Endothelial cell of umbilical vein (primary cell): ENCODE results near the gene EFHD1. TPM values are rescaled to one million over a fixed set of nuclear protein-coding genes. Genes with fewer than 3 reads are reported as not detected.

ENCODE experiments used
- BruUV-seq: library from RNA; stranded (reverse); fragments of 400-500 nt; replicated peaks from 2 replicates; lab custom pipeline; 2021; lab: Mats Ljungman, UMichigan
- CTCF ChIA-PET: fragments of 300-600, 350-600 bp; sonication (Branson Sonifier 250); formaldehyde crosslinking; loops from one replicate; lab custom pipeline; 2021; ENCODE audit warnings: antibody characterized with exemption, inconsistent platforms; lab: Charles Lee
- POLR2A ChIA-PET: fragments of 300-600, 350-600 bp; sonication (Branson Sonifier 250); formaldehyde crosslinking; loops from one replicate; lab custom pipeline; 2021; ENCODE audit warnings: antibody characterized with exemption, inconsistent platforms; lab: Charles Lee
- DNase-seq: peaks from one replicate; pipeline ENCODE4 v3.0.0-alpha.2; 2011; ENCODE audit warnings: low read depth, low spot score
- FAIRE-seq: peaks from 2 replicates; lab custom pipeline; 2011; peaks lifted over from hg19 to GRCh38; lab: Jason Lieb, UNC
- H2AFZ ChIP-seq: 2 replicates; pipeline ENCODE4 v1.6.0; 2012; ENCODE audit warnings: low read depth, low read length, control low read depth, inconsistent platforms
- H3K27ac ChIP-seq: 2 replicates; pipeline ENCODE4 v1.5.1; 2011; ENCODE audit warnings: low read depth, mild to moderate bottlenecking, control low read depth, low read length, moderate library complexity; ENCODE audit not compliant: insufficient read depth
- H3K27me3 ChIP-seq, 2 experiments: 2 replicates each; pipeline versions ENCODE4 v1.6.0 to v1.6.1; 2011; ENCODE audit warnings: low read length in 2 of 2, mixed read lengths in 1 of 2; ENCODE audit not compliant: control insufficient read depth in 2 of 2, insufficient read depth in 2 of 2
- H3K36me3 ChIP-seq, 2 experiments: 2 replicates in 1 of 2; 3 replicates in 1 of 2; pipeline ENCODE4 v1.5.1; 2011; ENCODE audit warnings: low read length in 2 of 2, mild to moderate bottlenecking in 1 of 2, moderate library complexity in 1 of 2; ENCODE audit not compliant: control insufficient read depth in 2 of 2, insufficient read depth in 2 of 2; ENCODE audit errors: extremely low read depth in 1 of 2
- H3K4me1 ChIP-seq: 3 replicates; pipeline ENCODE4 v1.5.1; 2011; ENCODE audit warnings: mild to moderate bottlenecking, low read length; ENCODE audit not compliant: control insufficient read depth, insufficient read depth; ENCODE audit errors: extremely low read depth
- H3K4me2 ChIP-seq: 2 replicates; pipeline ENCODE4 v1.6.1; 2011; ENCODE audit warnings: low read length, control low read depth, mixed read lengths; ENCODE audit not compliant: insufficient read depth
- H3K4me3 ChIP-seq, 3 experiments: fragments of 200-600 bp in 1 of 3; sonication (generic), shearing (Covaris generic) in 1 of 3; replicated peaks in 1 of 3; 2 replicates each; pipeline ENCODE4 v1.5.1; 2011 to 2016; ENCODE audit warnings: control low read depth in 3 of 3, low read length in 3 of 3, mild to moderate bottlenecking in 2 of 3, inconsistent platforms in 1 of 3, low read depth in 1 of 3, moderate library complexity in 1 of 3; ENCODE audit not compliant: insufficient read depth in 1 of 3
- H3K79me2 ChIP-seq: 2 replicates; pipeline ENCODE4 v1.6.0; 2012; ENCODE audit warnings: low read length, inconsistent platforms; ENCODE audit not compliant: control insufficient read depth, insufficient read depth
- H3K9ac ChIP-seq: replicated peaks from 2 replicates; pipeline ENCODE3; 2011; ENCODE audit warnings: low read length, control low read depth; ENCODE audit not compliant: insufficient read depth; ENCODE audit errors: extremely low read depth
- H3K9me1 ChIP-seq: replicated peaks from 3 replicates; pipeline ENCODE4 v1.6.0; 2011; ENCODE audit warnings: mild to moderate bottlenecking, low read length; ENCODE audit not compliant: control insufficient read depth, insufficient read depth; ENCODE audit errors: extremely low read depth
- H3K9me3 ChIP-seq: replicated peaks from 2 replicates; pipeline ENCODE4 v1.5.1; 2012; ENCODE audit warnings: low read length, inconsistent platforms; ENCODE audit not compliant: control insufficient read depth, insufficient read depth
- H4K20me1 ChIP-seq: replicated peaks from 2 replicates; pipeline ENCODE3; 2011; ENCODE audit warnings: mild to moderate bottlenecking, low read length; ENCODE audit not compliant: control insufficient read depth, insufficient read depth; ENCODE audit errors: extremely low read depth
- CTCF ChIP-seq, 2 donors: IDR thresholded peaks; 1 replicate in 1 of 2; 2 replicates in 1 of 2; pipeline ENCODE4 v1.5.1; 2011; ENCODE audit warnings: low read length in 2 of 2, mild to moderate bottlenecking in 2 of 2, moderate library complexity in 2 of 2, control low read depth in 1 of 2, inconsistent platforms in 1 of 2, low read depth in 1 of 2; ENCODE audit not compliant: insufficient read depth in 1 of 2; ENCODE audit errors: extremely low read depth in 1 of 2
- EZH2 ChIP-seq: IDR thresholded peaks from 2 replicates; pipeline ENCODE4 v1.6.1; 2012; ENCODE audit warnings: borderline replicate concordance, low read depth, mild to moderate bottlenecking, moderate library complexity, low read length, inconsistent platforms; ENCODE audit not compliant: severe bottlenecking
- FOS ChIP-seq: IDR thresholded peaks from 2 replicates; pipeline ENCODE4 v1.6.1; 2011; ENCODE audit warnings: mild to moderate bottlenecking, low read length, moderate library complexity, borderline replicate concordance; ENCODE audit not compliant: insufficient read depth
- GATA2 ChIP-seq: IDR thresholded peaks from 2 replicates; pipeline ENCODE4 v1.7.0; 2011; ENCODE audit warnings: low read depth, mild to moderate bottlenecking, moderate library complexity, mixed read lengths, low read length; ENCODE audit not compliant: insufficient read length, insufficient read depth
- JUN ChIP-seq: IDR thresholded peaks from 2 replicates; pipeline ENCODE4 v1.6.1; 2011; ENCODE audit warnings: borderline replicate concordance, low read depth; ENCODE audit not compliant: insufficient read length, insufficient read depth
- MAX ChIP-seq: IDR thresholded peaks from 2 replicates; pipeline ENCODE4 v1.6.1; 2011; ENCODE audit not compliant: insufficient read depth, insufficient read length
- MYC ChIP-seq: IDR thresholded peaks from one replicate; pipeline ENCODE4 v1.6.1; 2011; ENCODE audit warnings: mild to moderate bottlenecking, low read depth, low read length
- POLR2A ChIP-seq: IDR thresholded peaks from 2 replicates; pipeline ENCODE4 v1.6.1; 2012; ENCODE audit warnings: low read depth, mild to moderate bottlenecking, control low read depth, low read length
- POLR2AphosphoS5 ChIP-seq: IDR thresholded peaks from 2 replicates; pipeline ENCODE4 v1.6.1; 2012; ENCODE audit warnings: low read depth, mild to moderate bottlenecking, control low read depth, low read length, moderate library complexity; ENCODE audit not compliant: insufficient read depth
- dilution Hi-C: fragments of 300-500 bp; cut with MboI; formaldehyde crosslinking; loops from one replicate; pipeline ENCODE4 v1.15.0; 2019; ENCODE audit warnings: low sequenced_read_pairs; ENCODE audit not compliant: extremely low pct_ligation_motif_present
- intact Hi-C: fragments of 100-400 bp; cut with micrococcal nuclease; formaldehyde crosslinking; loops from one replicate; pipeline ENCODE4 v1.10.0; 2022
- polyA plus RNA-seq, 4 experiments: library from polyadenylated mRNA; depleted of rRNA in 3 of 4; stranded (reverse) in 3 of 4; unstranded in 1 of 4; fragments of >200 nt; gene quantifications; 2 replicates each; pipeline versions ENCODE4 v1.2.1 to v1.2.3, GENCODE V29; 2011 to 2012; ENCODE audit warnings: missing spikeins in 1 of 4
- total RNA-seq: library from RNA; stranded (reverse); gene quantifications from 2 replicates; pipeline ENCODE4 v1.2.3, GENCODE V29; 2021

EFHD1 gene
- total and polyA plus RNA-seq, 2 donors (not counting 3 experiments of a cell fraction or from before 2014, with no cell fraction given): 0.18 TPM; not detected in 1

GRCh38 chr2:232598293-232598692, 35.1 kb upstream of the EFHD1 start:
- Histone ChIP-seq H3K36me3 (no peaks in the 10 kb centered on the region), H3K27me3 (no peaks in the 10 kb centered on the region), H3K4me1 (peaks cover under 1% of the 10 kb centered on the region), H3K9ac (no peak overlapping the region), H4K20me1 (no peaks in the 10 kb centered on the region), H3K9me3 (no peaks in the 10 kb centered on the region), H3K27ac (no peak overlapping the region), H2AFZ (no peak overlapping the region), H3K9me1 (no peaks in the 10 kb centered on the region), H3K4me3 (no peak overlapping the region), H3K4me2 (no peak overlapping the region), H3K79me2 (no peaks in the 10 kb centered on the region)
- TF ChIP-seq EZH2: no peak
- intact Hi-C loops (no loop called here), dilution Hi-C loops (no loop called here)
- POLR2A ChIA-PET: no interaction called here
- CTCF ChIA-PET: no interaction called here
- no TSS peak for BruUV-seq
- DNase-seq (no peak), FAIRE-seq (no peak)

- no peaks in the 10 kb centered on the region for H3K9me3 ChIP-seq
- intact Hi-C loops: loop anchor here (10.0 kb wide), 2 partner anchors 425 to 455 kb away; no protein-coding TSS in a partner anchor
- H3K4me2 ChIP-seq: no peak overlapping the region
- peaks cover 0 to 2% of the 10 kb centered on the region in 2 experiments for H3K27me3 ChIP-seq
- no peak overlapping the region for H3K27ac ChIP-seq
- FAIRE-seq (no peak), DNase-seq (no peak)
- no peaks in the 10 kb centered on the region for H4K20me1 ChIP-seq
- H2AFZ ChIP-seq: no peak overlapping the region
- dilution Hi-C loops: no loop called here
- H3K9ac ChIP-seq: no peak overlapping the region
- TF ChIP-seq CTCF (IDR thresholded peaks at IDR 0.05; ENCODE audit: extremely low read depth in 1 of 2, insufficient read depth in 1 of 2, low read depth in 1 of 2, low read length in 2 of 2): no peak
- TF ChIP-seq POLR2A: no peak
- TF ChIP-seq JUN: no peak
- TF ChIP-seq EZH2: no peak
- no peak for TF ChIP-seq FOS
- TF ChIP-seq MAX: no peak
- no peak for TF ChIP-seq POLR2AphosphoS5
- TF ChIP-seq GATA2: no peak
- no peak for TF ChIP-seq MYC
- no peaks in the 10 kb centered on the region for H3K4me1 ChIP-seq
- no TSS peak for BruUV-seq
- POLR2A ChIA-PET: no interaction called here
- H3K79me2 ChIP-seq: no peaks in the 10 kb centered on the region
- CTCF ChIA-PET: interaction anchor here (0.7 to 1.0 kb wide), 2 partner anchors 11 to 13 kb away, joined by 3 read pairs; no protein-coding TSS in a partner anchor
- no peak overlapping the region for H3K4me3 ChIP-seq
- no peaks in the 10 kb centered on the region for H3K9me1 ChIP-seq
- no peaks in the 10 kb centered on the region for H3K36me3 ChIP-seq
These were observed 33.2 kb upstream of the EFHD1 start for GRCh38 chr2:232600053-232600773.
